ENCODE measurements around the gene RHOD. TPM values are rescaled to one million over a fixed set of nuclear protein-coding genes. Genes with fewer than 3 reads are reported as not detected.

Gene RHOD
- total RNA-seq, 1 donor from 2014 or later, result 29.8 TPM

- FAIRE-seq, result no peak
- no peaks in the 10 kb centered on the region for H3K36me3 Mint-ChIP-seq (ENCODE audit: low read depth, unreplicated experiment)
Measured at GRCh38 chr11:67027943-67028542, 28.6 kb upstream of the RHOD start.

GRCh38 chr11:67029146-67029545 lies 27.5 kb upstream of the RHOD start:
- Histone ChIP-seq H3K4me2 (ENCODE audit: low read length) (no peak overlapping the region), H3K9ac (ENCODE audit: low read length) (no peak overlapping the region), H2AFZ (ENCODE audit: low read depth, low read length) (no peak overlapping the region), H3K27me3 (ENCODE audit: insufficient read depth, low read length) (no peaks in the 10 kb centered on the region), H4K20me1 (ENCODE audit: insufficient read depth, low read length) (peaks cover 5% of the 10 kb centered on the region), H3K27ac (ENCODE audit: low read depth, low read length) (no peak overlapping the region), H3K4me1 (ENCODE audit: insufficient read depth, low read length) (peaks cover 40% of the 10 kb centered on the region), H3K36me3 (ENCODE audit: insufficient read depth, low read length) (no peaks in the 10 kb centered on the region), H3K79me2 (ENCODE audit: insufficient read depth, low read length) (no peaks in the 10 kb centered on the region), H3K4me3 (ENCODE audit: insufficient read depth, low read depth, low read length) (no peak overlapping the region), H3K9me3 (ENCODE audit: insufficient read depth, low read depth, low read length) (no peaks in the 10 kb centered on the region)
- Mint-ChIP-seq H3K36me3 (ENCODE audit: low read depth, unreplicated experiment) (no peaks in the 10 kb centered on the region), H3K4me3 (ENCODE audit: unreplicated experiment) (no peak overlapping the region), H3K27me3 (ENCODE audit: low read depth, unreplicated experiment) (peaks cover 18% of the 10 kb centered on the region), H3K4me1 (ENCODE audit: low read depth, unreplicated experiment) (peaks cover 30% of the 10 kb centered on the region), H3K9me3 (ENCODE audit: unreplicated experiment) (no peaks in the 10 kb centered on the region), H3K27ac (ENCODE audit: unreplicated experiment) (no peak overlapping the region)
- no peak for TF ChIP-seq CTCF (IDR thresholded peaks at IDR 0.05; ENCODE audit: insufficient read depth, low read depth, low read length)
- TF ChIP-seq EZH2 (IDR thresholded peaks at IDR 0.05; ENCODE audit: insufficient read depth, low read length), result no peak
- FAIRE-seq (no peak), DNase-seq (ENCODE audit: low read depth) (peak; percentile 44)

More at GRCh38 chr11:67027943-67028542, 28.6 kb upstream of the RHOD start:
- Histone ChIP-seq H3K4me3 (ENCODE audit: insufficient read depth, low read depth, low read length) (no peak overlapping the region), H3K4me1 (ENCODE audit: insufficient read depth, low read length) (peaks cover 40% of the 10 kb centered on the region), H3K27ac (ENCODE audit: low read depth, low read length) (no peak overlapping the region), H3K9me3 (ENCODE audit: insufficient read depth, low read depth, low read length) (no peaks in the 10 kb centered on the region), H3K36me3 (ENCODE audit: insufficient read depth, low read length) (no peaks in the 10 kb centered on the region), H3K9ac (ENCODE audit: low read length) (no peak overlapping the region), H2AFZ (ENCODE audit: low read depth, low read length) (no peak overlapping the region), H4K20me1 (ENCODE audit: insufficient read depth, low read length) (no peaks in the 10 kb centered on the region), H3K27me3 (ENCODE audit: insufficient read depth, low read length) (no peaks in the 10 kb centered on the region), H3K79me2 (ENCODE audit: insufficient read depth, low read length) (no peaks in the 10 kb centered on the region), H3K4me2 (ENCODE audit: low read length) (no peak overlapping the region)
- no peak overlapping the region for H3K4me3 Mint-ChIP-seq (ENCODE audit: unreplicated experiment)
- no peaks in the 10 kb centered on the region for H3K9me3 Mint-ChIP-seq (ENCODE audit: unreplicated experiment)
- peaks cover 21% of the 10 kb centered on the region for H3K27me3 Mint-ChIP-seq (ENCODE audit: low read depth, unreplicated experiment)
- TF ChIP-seq CTCF (IDR thresholded peaks at IDR 0.05; ENCODE audit: insufficient read depth, low read depth, low read length), result no peak
- no peak for TF ChIP-seq EZH2 (IDR thresholded peaks at IDR 0.05; ENCODE audit: insufficient read depth, low read length)
- DNase-seq (ENCODE audit: low read depth), result no peak
- H3K27ac Mint-ChIP-seq (ENCODE audit: unreplicated experiment), result no peak overlapping the region
- peaks cover 21% of the 10 kb centered on the region for H3K4me1 Mint-ChIP-seq (ENCODE audit: low read depth, unreplicated experiment)

GRCh38 chr11:67030976-67031375 lies 25.7 kb upstream of the RHOD start:
- H4K20me1 ChIP-seq (ENCODE audit: insufficient read depth, low read length), result peaks cover 5% of the 10 kb centered on the region
- no peak for TF ChIP-seq CTCF (IDR thresholded peaks at IDR 0.05; ENCODE audit: insufficient read depth, low read depth, low read length)
- no peak for TF ChIP-seq EZH2 (IDR thresholded peaks at IDR 0.05; ENCODE audit: insufficient read depth, low read length)
- no peaks in the 10 kb centered on the region for H3K79me2 ChIP-seq (ENCODE audit: insufficient read depth, low read length)
- no peaks in the 10 kb centered on the region for H3K36me3 ChIP-seq (ENCODE audit: insufficient read depth, low read length)
- no peak for FAIRE-seq
- H3K9me3 ChIP-seq (ENCODE audit: insufficient read depth, low read depth, low read length), result no peaks in the 10 kb centered on the region
- no peaks in the 10 kb centered on the region for H3K27me3 ChIP-seq (ENCODE audit: insufficient read depth, low read length)
- no peak overlapping the region for H3K9ac ChIP-seq (ENCODE audit: low read length)
- H2AFZ ChIP-seq (ENCODE audit: low read depth, low read length), result no peak overlapping the region
- peaks cover 34% of the 10 kb centered on the region for H3K4me1 ChIP-seq (ENCODE audit: insufficient read depth, low read length)
- Mint-ChIP-seq H3K4me3 (ENCODE audit: unreplicated experiment) (no peak overlapping the region), H3K9me3 (ENCODE audit: unreplicated experiment) (no peaks in the 10 kb centered on the region), H3K36me3 (ENCODE audit: low read depth, unreplicated experiment) (no peaks in the 10 kb centered on the region), H3K27ac (ENCODE audit: unreplicated experiment) (no peak overlapping the region), H3K27me3 (ENCODE audit: low read depth, unreplicated experiment) (peaks cover 7% of the 10 kb centered on the region), H3K4me1 (ENCODE audit: low read depth, unreplicated experiment) (peaks cover 29% of the 10 kb centered on the region)
- H3K27ac ChIP-seq (ENCODE audit: low read depth, low read length), result no peak overlapping the region
- no peak overlapping the region for H3K4me3 ChIP-seq (ENCODE audit: insufficient read depth, low read depth, low read length)
- no peak for DNase-seq (ENCODE audit: low read depth)
- H3K4me2 ChIP-seq (ENCODE audit: low read length), result no peak overlapping the region

All from astrocyte (in vitro differentiated cells and primary cell).